CD14-positive monocyte (primary cell): Measurements from ENCODE around the gene FUT8. TPM values are rescaled to one million over a fixed set of nuclear protein-coding genes. Genes with fewer than 3 reads are reported as not detected.

Source experiments
- DNase-seq, 3 donors: peaks; one replicate each; pipeline ENCODE4 v3.0.0-alpha.2; 2011 to 2022
- H2AFZ ChIP-seq: 2 replicates; pipeline ENCODE4 v1.6.0; 2012; ENCODE audit warnings: mild to moderate bottlenecking, low read depth, low read length, inconsistent platforms; ENCODE audit not compliant: insufficient read depth, poor library complexity, severe bottlenecking
- H3K27ac ChIP-seq, 2 donors: 1 replicate in 1 of 2; 2 replicates in 1 of 2; pipeline ENCODE4 v1.5.1; 2012 to 2013; ENCODE audit warnings: low read length in 2 of 2, control low read depth in 1 of 2, inconsistent platforms in 1 of 2, low read depth in 1 of 2, mild to moderate bottlenecking in 1 of 2
- H3K27me3 ChIP-seq, 2 donors: one replicate each; pipeline versions ENCODE4 v1.6.0 to v1.6.1; 2011 to 2013; ENCODE audit warnings: low read length in 2 of 2; ENCODE audit not compliant: control insufficient read depth in 2 of 2, insufficient read depth in 2 of 2
- H3K36me3 ChIP-seq, 2 donors: replicated peaks in 1 of 2; 1 replicate in 1 of 2; 2 replicates in 1 of 2; pipeline versions ENCODE4 v1.5.1 to v1.6.1; 2012 to 2013; ENCODE audit warnings: low read length in 2 of 2, control low read depth in 1 of 2, inconsistent platforms in 1 of 2, mild to moderate bottlenecking in 1 of 2; ENCODE audit not compliant: insufficient read depth in 2 of 2, control insufficient read depth in 1 of 2
- H3K4me1 ChIP-seq, 2 donors: 1 replicate in 1 of 2; 2 replicates in 1 of 2; pipeline versions ENCODE4 v1.5.1 to v1.6.1; 2012 to 2013; ENCODE audit warnings: low read length in 2 of 2, control low read depth in 1 of 2, inconsistent platforms in 1 of 2, mild to moderate bottlenecking in 1 of 2, moderate library complexity in 1 of 2; ENCODE audit not compliant: insufficient read depth in 2 of 2, control insufficient read depth in 1 of 2
- H3K4me2 ChIP-seq: replicated peaks from 2 replicates; pipeline ENCODE3; 2012; ENCODE audit warnings: low read length, moderate library complexity, mild to moderate bottlenecking; ENCODE audit not compliant: poor library complexity, severe bottlenecking; ENCODE audit errors: extremely low read depth
- H3K4me3 ChIP-seq, 3 experiments: fragments of 200-600 bp in 1 of 3; sonication (generic) in 1 of 3; replicated peaks in 1 of 3; 1 replicate in 2 of 3; 2 replicates in 1 of 3; pipeline ENCODE4 v1.5.1; 2011 to 2013; ENCODE audit warnings: low read length in 3 of 3, mild to moderate bottlenecking in 3 of 3, control low read depth in 2 of 3, low read depth in 2 of 3, inconsistent platforms in 1 of 3, moderate library complexity in 1 of 3
- H3K79me2 ChIP-seq: 2 replicates; pipeline ENCODE4 v1.6.0; 2012; ENCODE audit warnings: mild to moderate bottlenecking, control low read depth, inconsistent platforms, low read length, moderate library complexity; ENCODE audit not compliant: insufficient read depth
- H3K9ac ChIP-seq: 2 replicates; pipeline ENCODE4 v1.6.0; 2017; ENCODE audit warnings: low read length, mild to moderate bottlenecking; ENCODE audit not compliant: insufficient read depth, poor library complexity, severe bottlenecking
- H3K9me3 ChIP-seq, 2 donors: replicated peaks in 1 of 2; 1 replicate in 1 of 2; 2 replicates in 1 of 2; pipeline versions ENCODE4 v1.5.1 to v1.6.1; 2012 to 2013; ENCODE audit warnings: low read length in 2 of 2, control low read depth in 1 of 2; ENCODE audit not compliant: control insufficient read depth in 1 of 2, insufficient read depth in 1 of 2
- H4K20me1 ChIP-seq: 2 replicates; pipeline ENCODE4 v1.6.0; 2012; ENCODE audit warnings: mild to moderate bottlenecking, low read length, control low read depth, moderate library complexity; ENCODE audit not compliant: insufficient read depth
- H3K27ac Mint-ChIP-seq, 7 donors: one replicate each; pipeline ENCODE4 v1.8.0; 2020; ENCODE audit warnings: mild to moderate bottlenecking in 7 of 7, mixed read lengths in 7 of 7, moderate library complexity in 6 of 7, inconsistent platforms in 2 of 7
- H3K27me3 Mint-ChIP-seq, 3 donors: one replicate each; pipeline ENCODE4 v1.8.0; 2021 to 2022; ENCODE audit warnings: low read depth in 3 of 3, mild to moderate bottlenecking in 3 of 3, mixed read lengths in 3 of 3, moderate library complexity in 3 of 3, inconsistent platforms in 1 of 3
- H3K36me3 Mint-ChIP-seq, 2 donors: one replicate each; pipeline ENCODE4 v1.8.0; 2020; ENCODE audit warnings: mixed read lengths in 2 of 2, inconsistent platforms in 1 of 2, mild to moderate bottlenecking in 1 of 2
- H3K4me1 Mint-ChIP-seq: one replicate; pipeline ENCODE4 v1.8.0; 2020; ENCODE audit warnings: mild to moderate bottlenecking, mixed read lengths
- H3K4me3 Mint-ChIP-seq, 2 donors: one replicate each; pipeline ENCODE4 v1.8.0; 2020; ENCODE audit warnings: mild to moderate bottlenecking in 2 of 2, mixed read lengths in 2 of 2, moderate library complexity in 1 of 2
- H3K9me3 Mint-ChIP-seq, 7 donors: one replicate each; pipeline ENCODE4 v1.8.0; 2020 to 2022; ENCODE audit warnings: mixed read lengths in 7 of 7, mild to moderate bottlenecking in 6 of 7, moderate library complexity in 6 of 7, inconsistent platforms in 2 of 7
- WGBS: methylation state at CpG from one replicate; pipeline ENCODE4 v1.1.5; 2013; ENCODE audit warnings: missing lambda C conversion rate; ENCODE audit not compliant: insufficient coverage; 5-methylcytosine and 5-hydroxymethylcytosine counted together
- intact Hi-C, 2 donors: fragments of 100-400 bp; cut with micrococcal nuclease; formaldehyde crosslinking; loops; one replicate each; pipeline versions ENCODE4 v1.15.0 to v1.15.1; 2023
- polyA plus RNA-seq, 3 donors: library from polyadenylated mRNA; depleted of rRNA in 1 of 3; unstranded in 2 of 3; stranded (reverse) in 1 of 3; fragments of 300-500 nt in 2 of 3; fragments of >200 nt in 1 of 3; fragmentation: Illumina TruSeq in 2 of 3; gene quantifications; 1 replicate in 2 of 3; 2 replicates in 1 of 3; pipeline ENCODE4 v1.2.3, GENCODE V29; 2012 to 2021
- TF ChIP-seq, protein P1 (sequence below): fragments of 200-600 bp; IDR thresholded peaks from one replicate; pipeline ENCODE4 v1.8.0; 2022; ENCODE audit warnings: antibody characterized with exemption, mild to moderate bottlenecking

The FUT8 gene
- polyA plus RNA-seq, 3 donors: 1.6 to 5.1 (median 5.0) TPM

- no peak overlapping the region for H3K27ac ChIP-seq
- no CpG with 5 or more reads among the region's 2 CpGs for WGBS
These were observed 124.4 kb downstream of the FUT8 start for GRCh38 chr14:65536781-65537423.

DNA sequence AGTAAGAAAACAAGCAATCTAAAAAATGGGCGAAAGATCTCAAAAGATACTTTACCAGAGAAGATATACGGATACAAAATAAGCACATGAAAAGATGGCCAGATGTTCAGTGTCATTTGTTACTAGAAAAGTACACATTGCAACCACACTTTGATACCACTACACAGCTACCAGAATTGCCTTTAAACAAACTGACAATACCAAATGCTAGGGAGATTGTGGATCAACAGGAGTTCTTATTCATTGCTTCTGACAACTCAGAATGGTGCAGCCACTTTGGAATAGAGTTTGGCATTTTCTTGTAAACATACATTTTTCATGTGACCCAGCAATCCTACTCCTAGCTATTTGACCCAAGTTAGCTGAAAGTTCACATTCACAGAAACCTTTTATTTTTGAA lies 136.3 kb downstream of the FUT8 start:
- Mint-ChIP-seq H3K27ac (no peak overlapping the region), H3K27me3 (no peaks in the 10 kb centered on the region), H3K4me1 (no peaks in the 10 kb centered on the region), H3K9me3 (no peaks in the 10 kb centered on the region), H3K36me3 (no peaks in the 10 kb centered on the region), H3K4me3 (no peak overlapping the region)
- no peaks in the 10 kb centered on the region for H4K20me1 ChIP-seq
- no CpG with 5 or more reads among the region's 2 CpGs for WGBS
- intact Hi-C loops: no loop called here
- H3K4me3 ChIP-seq: no peak overlapping the region
- no peak overlapping the region for H3K4me2 ChIP-seq
- no peaks in the 10 kb centered on the region for H3K4me1 ChIP-seq
- H3K9ac ChIP-seq: no peak overlapping the region
- TF ChIP-seq, protein P1, sequence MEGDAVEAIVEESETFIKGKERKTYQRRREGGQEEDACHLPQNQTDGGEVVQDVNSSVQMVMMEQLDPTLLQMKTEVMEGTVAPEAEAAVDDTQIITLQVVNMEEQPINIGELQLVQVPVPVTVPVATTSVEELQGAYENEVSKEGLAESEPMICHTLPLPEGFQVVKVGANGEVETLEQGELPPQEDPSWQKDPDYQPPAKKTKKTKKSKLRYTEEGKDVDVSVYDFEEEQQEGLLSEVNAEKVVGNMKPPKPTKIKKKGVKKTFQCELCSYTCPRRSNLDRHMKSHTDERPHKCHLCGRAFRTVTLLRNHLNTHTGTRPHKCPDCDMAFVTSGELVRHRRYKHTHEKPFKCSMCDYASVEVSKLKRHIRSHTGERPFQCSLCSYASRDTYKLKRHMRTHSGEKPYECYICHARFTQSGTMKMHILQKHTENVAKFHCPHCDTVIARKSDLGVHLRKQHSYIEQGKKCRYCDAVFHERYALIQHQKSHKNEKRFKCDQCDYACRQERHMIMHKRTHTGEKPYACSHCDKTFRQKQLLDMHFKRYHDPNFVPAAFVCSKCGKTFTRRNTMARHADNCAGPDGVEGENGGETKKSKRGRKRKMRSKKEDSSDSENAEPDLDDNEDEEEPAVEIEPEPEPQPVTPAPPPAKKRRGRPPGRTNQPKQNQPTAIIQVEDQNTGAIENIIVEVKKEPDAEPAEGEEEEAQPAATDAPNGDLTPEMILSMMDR: no peak
- no peaks in the 10 kb centered on the region for H3K36me3 ChIP-seq
- no peaks in the 10 kb centered on the region for H3K27me3 ChIP-seq
- H3K27ac ChIP-seq: no peak overlapping the region
- H3K9me3 ChIP-seq: no peaks in the 10 kb centered on the region
- DNase-seq: no peak
- no peaks in the 10 kb centered on the region for H3K79me2 ChIP-seq
- H2AFZ ChIP-seq: no peak overlapping the region

More at GRCh38 chr14:65536781-65537423, 124.4 kb downstream of the FUT8 start:
- TF ChIP-seq, protein P1: no peak
- intact Hi-C loops: no loop called here
- Mint-ChIP-seq H3K4me3 (no peak overlapping the region), H3K4me1 (no peaks in the 10 kb centered on the region), H3K9me3 (peaks cover 0 to 8% (median 2%) of the 10 kb centered on the region in 7 donors), H3K36me3 (peaks cover 0 to 2% of the 10 kb centered on the region in 2 donors), H3K27ac (no peak overlapping the region), H3K27me3 (no peaks in the 10 kb centered on the region)
- DNase-seq: no peak
- H3K9me3 ChIP-seq: peaks cover 17 to 21% of the 10 kb centered on the region in 2 donors
- H3K4me3 ChIP-seq: no peak overlapping the region
- no peak overlapping the region for H3K4me2 ChIP-seq
- no peaks in the 10 kb centered on the region for H3K79me2 ChIP-seq
- H4K20me1 ChIP-seq: no peaks in the 10 kb centered on the region
- no peaks in the 10 kb centered on the region for H3K36me3 ChIP-seq
- H3K27me3 ChIP-seq: no peaks in the 10 kb centered on the region
- no peak overlapping the region for H3K9ac ChIP-seq
- H2AFZ ChIP-seq: no peak overlapping the region
- no peaks in the 10 kb centered on the region for H3K4me1 ChIP-seq
